NCI-H524 (cell line): Measurements from ENCODE around the gene GPHA2.

Experiments
- DNase-seq, 2 experiments: peaks; one replicate each; lab custom pipeline; 2025; lab: John Stamatoyannopoulos, UW

GPHA2 gene

GRCh38 chr11:64910451-64911093, 25.1 kb downstream of the GPHA2 start:
- no peak for DNase-seq

GRCh38 chr11:64909653-64910343, 25.9 kb downstream of the GPHA2 start:
- no peak for DNase-seq

- no peak for DNase-seq
These were observed 26.9 kb downstream of the GPHA2 start for GRCh38 chr11:64908766-64909165.

GRCh38 chr11:64906314-64906635, 29.4 kb downstream of the GPHA2 start:
- no peak for DNase-seq

- no peak for DNase-seq
These were observed 30.0 kb downstream of the GPHA2 start for GRCh38 chr11:64905516-64906313.

- no peak for DNase-seq
These were observed 32.3 kb downstream of the GPHA2 start for GRCh38 chr11:64903291-64903833.

GRCh38 chr11:64902102-64902900, 33.4 kb downstream of the GPHA2 start:
- no peak for DNase-seq

- DNase-seq, result no peak
These were observed 34.9 kb downstream of the GPHA2 start for GRCh38 chr11:64900774-64901173.

- DNase-seq, result no peak
These were observed 35.4 kb downstream of the GPHA2 start for GRCh38 chr11:64900263-64900678.

- DNase-seq, result no peak
These were observed 37.2 kb downstream of the GPHA2 start for GRCh38 chr11:64898541-64898940.

- DNase-seq, result no peak
These were observed 37.6 kb downstream of the GPHA2 start for GRCh38 chr11:64898076-64898445.

- no peak for DNase-seq
These were observed 38.2 kb downstream of the GPHA2 start for GRCh38 chr11:64897381-64898075.

GRCh38 chr11:64896448-64897022, 39.2 kb downstream of the GPHA2 start:
- no peak for DNase-seq

- no peak for DNase-seq
These were observed 40.8 kb downstream of the GPHA2 start for GRCh38 chr11:64894812-64895452.

GRCh38 chr11:64894070-64894811, 41.5 kb downstream of the GPHA2 start:
- DNase-seq, result peak; percentile 38 to 64

GRCh38 chr11:64893194-64894069, 42.3 kb downstream of the GPHA2 start:
- DNase-seq, result no peak

GRCh38 chr11:64892838-64893193, 42.9 kb downstream of the GPHA2 start:
- DNase-seq, result no peak

GRCh38 chr11:64892411-64892831, 43.3 kb downstream of the GPHA2 start:
- DNase-seq, result no peak

GRCh38 chr11:64891880-64892279, 43.8 kb downstream of the GPHA2 start:
- peak; percentile 50 to 74 for DNase-seq
